H1 (cell line): ENCODE data around the gene WNT3A. TPM values are rescaled to one million over a fixed set of nuclear protein-coding genes. Genes with fewer than 3 reads are reported as not detected.
A peak's percentile ranks its signal among the peaks of the same experiment; 100 is the strongest.

Experiments used
- CTCF ChIA-PET: fragments of 300-600 bp; sonication (Branson Sonifier 250); formaldehyde crosslinking; loops from one replicate; lab custom pipeline; 2021; ENCODE audit not compliant: partially characterized antibody; lab: Charles Lee
- POLR2A ChIA-PET: fragments of 300-600 bp; sonication (Branson Sonifier 250); formaldehyde crosslinking; loops from one replicate; lab custom pipeline; 2021; ENCODE audit warnings: inconsistent platforms; ENCODE audit not compliant: partially characterized antibody; lab: Charles Lee
- DNase-seq, 2 experiments: peaks; one replicate each; pipeline versions ENCODE4 v3.0.0 to v3.0.0-alpha.2; 2010 to 2022; ENCODE audit warnings: low spot score in 2 of 2, low read depth in 1 of 2, mixed read lengths in 1 of 2
- FAIRE-seq: peaks from 2 replicates; lab custom pipeline; 2011; peaks lifted over from hg19 to GRCh38; lab: Jason Lieb, UNC
- H2AFZ ChIP-seq: 2 replicates; pipeline ENCODE4 v1.8.1; 2012; ENCODE audit warnings: low read length, inconsistent platforms
- H2AK5ac ChIP-seq: 2 replicates; pipeline ENCODE4 v1.6.1; 2013; ENCODE audit warnings: low read depth, low read length
- H2BK120ac ChIP-seq: replicated peaks from 2 replicates; pipeline ENCODE3; 2013; ENCODE audit warnings: low read depth, low read length, inconsistent platforms
- H2BK12ac ChIP-seq: 2 replicates; pipeline ENCODE4 v1.6.1; 2013; ENCODE audit warnings: low read depth, low read length
- H2BK15ac ChIP-seq: 2 replicates; pipeline ENCODE4 v1.6.1; 2013; ENCODE audit warnings: low read length
- H2BK20ac ChIP-seq: 2 replicates; pipeline ENCODE4 v1.6.1; 2013; ENCODE audit warnings: low read length
- H2BK5ac ChIP-seq: 2 replicates; pipeline ENCODE4 v1.6.1; 2013; ENCODE audit warnings: low read depth, low read length
- H3K14ac ChIP-seq: 2 replicates; pipeline ENCODE4 v1.6.1; 2013; ENCODE audit warnings: inconsistent platforms; ENCODE audit not compliant: insufficient read length
- H3K18ac ChIP-seq: 2 replicates; pipeline ENCODE4 v1.6.1; 2013; ENCODE audit warnings: low read length; ENCODE audit errors: extremely low read depth
- H3K23ac ChIP-seq: 2 replicates; pipeline ENCODE4 v1.6.1; 2013; ENCODE audit warnings: inconsistent platforms; ENCODE audit not compliant: insufficient read length
- H3K23me2 ChIP-seq: 2 replicates; pipeline ENCODE4 v1.6.1; 2013; ENCODE audit warnings: low read depth, low read length
- H3K27ac ChIP-seq: 2 replicates; pipeline ENCODE4 v1.6.1; 2011; ENCODE audit warnings: low read depth, low read length, inconsistent platforms
- H3K27me3 ChIP-seq, 4 experiments: replicated peaks in 1 of 4; 1 replicate in 1 of 4; 2 replicates in 3 of 4; pipeline versions ENCODE4 v1.6.1 to v1.8.1; 2011 to 2013; ENCODE audit warnings: low read length in 3 of 4, mild to moderate bottlenecking in 3 of 4, inconsistent platforms in 2 of 4, mixed read lengths in 2 of 4, moderate library complexity in 1 of 4; ENCODE audit not compliant: control insufficient read depth in 3 of 4, insufficient read depth in 3 of 4; ENCODE audit errors: extremely low read depth in 1 of 4
- H3K36me3 ChIP-seq, 4 experiments: 2 replicates each; pipeline versions ENCODE4 v1.6.1 to v1.8.1; 2011 to 2013; ENCODE audit warnings: mild to moderate bottlenecking in 4 of 4, low read length in 3 of 4, moderate library complexity in 2 of 4, control low read depth in 1 of 4, inconsistent platforms in 1 of 4; ENCODE audit not compliant: insufficient read depth in 4 of 4, control insufficient read depth in 2 of 4
- H3K4ac ChIP-seq: replicated peaks from 2 replicates; pipeline ENCODE3; 2013; ENCODE audit warnings: low read length, low read depth, mixed read lengths, inconsistent platforms; ENCODE audit not compliant: insufficient read length
- H3K4me1 ChIP-seq, 4 experiments: replicated peaks in 1 of 4; 1 replicate in 1 of 4; 2 replicates in 3 of 4; pipeline versions ENCODE4 v1.6.1 to v1.8.1; 2011 to 2013; ENCODE audit warnings: low read length in 3 of 4, inconsistent platforms in 2 of 4, mixed read lengths in 1 of 4; ENCODE audit not compliant: insufficient read depth in 4 of 4, control insufficient read depth in 3 of 4
- H3K4me2 ChIP-seq, 2 experiments: 2 replicates each; pipeline versions ENCODE4 v1.6.1 to v1.8.1; 2011 to 2013; ENCODE audit warnings: low read depth in 2 of 2, low read length in 2 of 2, control low read depth in 1 of 2, inconsistent platforms in 1 of 2, mild to moderate bottlenecking in 1 of 2; ENCODE audit not compliant: insufficient read depth in 1 of 2
- H3K4me3 ChIP-seq, 4 experiments: fragments of 200-600, 300-600 bp in 1 of 4; sonication (generic), shearing (Covaris generic), sonication (Bioruptor Twin) in 1 of 4; 2 replicates each; pipeline versions ENCODE4 v1.5.1 to v1.8.1; 2011 to 2016; ENCODE audit warnings: low read length in 4 of 4, low read depth in 3 of 4, control low read depth in 2 of 4, inconsistent platforms in 2 of 4, mild to moderate bottlenecking in 2 of 4, mixed read lengths in 1 of 4, moderate library complexity in 1 of 4; ENCODE audit not compliant: insufficient read depth in 2 of 4; ENCODE audit errors: extremely low read depth in 1 of 4
- H3K56ac ChIP-seq: replicated peaks from 2 replicates; pipeline ENCODE3; 2013; ENCODE audit warnings: low read depth, mild to moderate bottlenecking, mixed read lengths, low read length, inconsistent platforms; ENCODE audit not compliant: insufficient read length
- H3K79me1 ChIP-seq: 2 replicates; pipeline ENCODE4 v1.6.1; 2013; ENCODE audit warnings: low read depth, low read length, control low read depth
- H3K79me2 ChIP-seq, 2 experiments: 2 replicates each; pipeline versions ENCODE4 v1.6.1 to v1.8.1; 2012 to 2013; ENCODE audit warnings: low read length in 2 of 2, mild to moderate bottlenecking in 2 of 2, inconsistent platforms in 1 of 2; ENCODE audit not compliant: insufficient read depth in 2 of 2, control insufficient read depth in 1 of 2
- H3K9ac ChIP-seq, 4 experiments: replicated peaks in 1 of 4; 1 replicate in 1 of 4; 2 replicates in 3 of 4; pipeline versions ENCODE4 v1.6.1 to v1.8.1; 2011 to 2013; ENCODE audit warnings: low read depth in 3 of 4, low read length in 3 of 4, control low read depth in 2 of 4, mild to moderate bottlenecking in 2 of 4, moderate library complexity in 2 of 4, inconsistent platforms in 1 of 4; ENCODE audit errors: extremely low read depth in 1 of 4
- H3K9me3 ChIP-seq, 2 experiments: 2 replicates each; pipeline versions ENCODE4 v1.6.1 to v1.8.1; 2012 to 2013; ENCODE audit warnings: mild to moderate bottlenecking in 2 of 2, moderate library complexity in 2 of 2, control low read depth in 1 of 2, inconsistent platforms in 1 of 2, low read depth in 1 of 2, low read length in 1 of 2, mixed read lengths in 1 of 2; ENCODE audit not compliant: insufficient read depth in 2 of 2
- H4K20me1 ChIP-seq, 2 experiments: replicated peaks in 1 of 2; 2 replicates each; pipeline versions ENCODE3 to v1.8.1; 2011 to 2013; ENCODE audit warnings: inconsistent platforms in 2 of 2, low read length in 2 of 2, mild to moderate bottlenecking in 1 of 2; ENCODE audit not compliant: insufficient read depth in 2 of 2, control insufficient read depth in 1 of 2
- H4K5ac ChIP-seq: 2 replicates; pipeline ENCODE4 v1.6.1; 2013; ENCODE audit warnings: low read length, low read depth, mixed read lengths, inconsistent platforms; ENCODE audit not compliant: insufficient read length
- H4K8ac ChIP-seq: 2 replicates; pipeline ENCODE4 v1.8.0; 2013; ENCODE audit warnings: mild to moderate bottlenecking, moderate library complexity, low read length, inconsistent platforms; ENCODE audit not compliant: insufficient read depth; ENCODE audit errors: extremely low read depth
- H4K91ac ChIP-seq: replicated peaks from 2 replicates; pipeline ENCODE3; 2013; ENCODE audit warnings: low read length, mixed read lengths, inconsistent platforms; ENCODE audit not compliant: insufficient read length
- ASH2L ChIP-seq: fragments of 200-600, 300-600 bp; sonication (generic); IDR thresholded peaks from one replicate; pipeline ENCODE4 v1.7.1; 2017; ENCODE audit warnings: low read length
- EGR1 ChIP-seq: IDR thresholded peaks from 2 replicates; pipeline ENCODE4 v1.6.1; 2011; ENCODE audit warnings: low read depth, low read length, borderline replicate concordance
- EZH2 ChIP-seq: fragments of 200-600 bp; sonication (generic); IDR thresholded peaks from 2 replicates; pipeline ENCODE4 v1.7.1; 2012; ENCODE audit warnings: low read depth, mild to moderate bottlenecking, moderate library complexity, low read length, inconsistent platforms; ENCODE audit not compliant: severe bottlenecking
- GTF2F1 ChIP-seq: IDR thresholded peaks from 2 replicates; pipeline ENCODE4 v1.6.1; 2012; ENCODE audit warnings: low read depth, low read length, improper control_type of control experiment, borderline replicate concordance
- KDM4A ChIP-seq: IDR thresholded peaks from one replicate; pipeline ENCODE4 v1.7.1; 2012; ENCODE audit warnings: low read depth, mild to moderate bottlenecking, moderate library complexity, low read length, inconsistent platforms; ENCODE audit not compliant: severe bottlenecking
- PHF8 ChIP-seq: fragments of 200-600 bp; sonication (generic); conservative IDR thresholded peaks from 2 replicates; pipeline ENCODE4 v1.7.1; 2012; ENCODE audit warnings: low read depth, mild to moderate bottlenecking, inconsistent platforms, low read length, moderate library complexity
- SUZ12 ChIP-seq: fragments of 200-600 bp; sonication (generic); IDR thresholded peaks from 2 replicates; pipeline ENCODE4 v1.6.1; 2012; ENCODE audit warnings: mild to moderate bottlenecking, inconsistent platforms, low read length, moderate library complexity, mixed read lengths
- TBP ChIP-seq: IDR thresholded peaks from 2 replicates; pipeline ENCODE4 v1.6.1; 2011; ENCODE audit warnings: low read depth, low read length, improper control_type of control experiment
- TEAD4 ChIP-seq: IDR thresholded peaks from 2 replicates; pipeline ENCODE4 v1.6.1; 2012; ENCODE audit warnings: low read depth, low read length, inconsistent platforms, mixed read lengths
- WGBS, 2 experiments: shearing (Covaris generic) in 1 of 2; methylation state at CpG; one replicate each; pipeline versions ENCODE4 v1.1.6 to v1.1.7; 2013 to 2015; ENCODE audit warnings: low lambda C conversion rate in 2 of 2, mixed read lengths in 2 of 2, inconsistent platforms in 1 of 2, low coverage in 1 of 2, missing lambda C conversion rate in 1 of 2; ENCODE audit not compliant: insufficient replicate concordance in 2 of 2, insufficient coverage in 1 of 2, insufficient read length in 1 of 2; ENCODE audit errors: extremely low coverage in 1 of 2, missing lambda C conversion rate in 1 of 2; 5-methylcytosine and 5-hydroxymethylcytosine counted together
- polyA plus RNA-seq, 7 experiments: library from polyadenylated mRNA; depleted of rRNA in 3 of 7; stranded (reverse) in 5 of 7; unstranded in 2 of 7; fragments of >200 nt in 5 of 7; fragments of 200-250 nt in 2 of 7; gene quantifications; 1 replicate in 5 of 7; 2 replicates in 1 of 7; 4 replicates in 1 of 7; pipeline versions ENCODE4 v1.2.1 to v1.2.3, GENCODE V29; 2011 to 2013; ENCODE audit warnings: missing spikeins in 2 of 7, mixed read lengths in 2 of 7
- total RNA-seq: library from RNA; stranded (reverse); fragmentation: NEBNext Ultra II Directional; extraction: Animal tissue kit (Norgen Biotek cat#: 25700); gene quantifications from 2 replicates; pipeline ENCODE4 v1.2.1, GENCODE V29; 2021
- TF ChIP-seq, protein P1 (sequence below): IDR thresholded peaks from 2 replicates; pipeline ENCODE4 v1.6.1; 2012; ENCODE audit warnings: inconsistent platforms

Gene WNT3A
- total and polyA plus RNA-seq, 2 of the 8 experiments (the other 6 are each of a cell fraction or from before 2014, with no cell fraction given), result 0.08 to 0.19 TPM

DNA sequence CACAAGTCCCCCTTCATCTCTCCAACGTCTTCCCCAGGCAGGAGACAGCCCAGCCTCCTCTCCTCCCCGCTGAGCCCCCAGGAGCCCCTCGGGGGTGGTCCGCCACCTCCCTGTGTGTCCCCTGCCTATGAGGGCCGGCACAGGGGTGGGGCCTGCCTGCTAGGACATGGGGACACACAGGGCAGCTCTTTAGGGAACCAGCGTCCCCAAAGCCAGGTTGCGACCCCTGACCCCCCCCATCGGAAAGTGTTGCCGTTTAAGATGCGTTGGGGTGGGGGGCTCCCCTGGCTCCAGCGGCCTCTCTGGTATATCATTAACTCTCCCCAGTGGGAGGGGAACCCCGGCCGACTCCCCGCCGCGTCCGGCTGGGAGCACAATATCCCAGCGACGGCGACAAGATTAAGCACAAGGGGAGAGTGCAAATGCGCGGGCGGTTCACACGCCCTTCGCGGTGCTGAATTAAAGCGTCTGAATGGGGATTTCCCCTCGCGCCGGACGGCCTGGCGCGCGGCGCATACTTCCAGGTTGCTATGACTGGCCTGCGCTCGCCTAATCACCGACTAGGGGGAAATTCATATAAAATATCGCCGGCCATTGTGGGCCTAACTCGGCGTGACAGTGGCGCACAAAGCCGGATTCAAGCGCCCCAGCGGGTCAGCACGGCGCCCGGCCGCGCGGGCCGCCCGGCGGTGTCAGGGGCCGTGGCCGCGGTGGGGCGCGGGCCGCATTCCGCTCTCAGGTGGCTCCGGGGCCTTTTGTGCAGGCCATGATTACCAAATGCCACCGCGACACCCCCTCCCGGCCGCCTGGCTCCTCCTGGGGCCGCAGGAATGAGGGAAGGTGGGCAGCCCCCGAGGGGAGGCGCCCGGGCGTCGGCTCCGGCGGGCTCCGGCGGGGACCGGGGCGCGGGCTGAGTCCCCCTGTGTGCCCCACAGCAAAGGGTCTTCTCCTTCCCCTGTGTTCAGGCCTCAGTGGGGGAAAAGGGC is 30.9 kb downstream of the WNT3A start:
- 4% methylated on average over 74 of the region's 80 CpGs; no CpG with 5 or more reads in 1 of the 2 experiments for WGBS, 2 experiments
- Histone ChIP-seq H3K27ac (no peak overlapping the region), H3K27me3 (peaks cover 10 to 53% (median 43%) of the 10 kb centered on the region in 4 experiments), H2BK120ac (no peak overlapping the region), H3K4me2 (peak overlapping the region; percentile 64 to 72), H3K36me3 (no peaks in the 10 kb centered on the region), H3K4ac (no peak overlapping the region), H3K9me3 (no peaks in the 10 kb centered on the region), H2BK15ac (no peak overlapping the region; the same call in 1 of the 2 replicates), H3K9ac (peak overlapping the region in 2 of 4 experiments; percentile 20 to 35; a peak in 2 of 7 replicates), H3K23ac (no peak overlapping the region), H2BK12ac (no peak overlapping the region), H3K18ac (peak overlapping the region; percentile 19), H2AFZ (peak overlapping the region; percentile 87; the same call in 1 of the 2 replicates), H4K8ac (peak overlapping the region; percentile 91), H3K23me2 (peaks cover 15% of the 10 kb centered on the region; the same call in 1 of the 2 replicates), H3K4me1 (peaks cover 0 to 13% (median 7%) of the 10 kb centered on the region in 4 experiments; a peak in 6 of 7 replicates), H4K91ac (peak overlapping the region; percentile 11), H3K14ac (no peak overlapping the region), H2BK5ac (no peak overlapping the region; the same call in 1 of the 2 replicates), H3K79me2 (no peaks in the 10 kb centered on the region), H2BK20ac (peak overlapping the region; percentile 32; the same call in 1 of the 2 replicates), H4K20me1 (peaks cover 0 to 5% of the 10 kb centered on the region in 2 experiments), H3K79me1 (no peaks in the 10 kb centered on the region), H3K56ac (no peak overlapping the region), H2AK5ac (no peak overlapping the region), H4K5ac (no peak overlapping the region), H3K4me3 (peak overlapping the region; percentile 25 to 62 (median 40))
- TF ChIP-seq EGR1, result 0 out of 2 replicates have a peak, but pooled peaks have one; percentile 8
- peak; percentile 31 for TF ChIP-seq KDM4A
- TF ChIP-seq EZH2, result peak; percentile 76
- TF ChIP-seq GTF2F1, result no peak
- TF ChIP-seq, protein P1, sequence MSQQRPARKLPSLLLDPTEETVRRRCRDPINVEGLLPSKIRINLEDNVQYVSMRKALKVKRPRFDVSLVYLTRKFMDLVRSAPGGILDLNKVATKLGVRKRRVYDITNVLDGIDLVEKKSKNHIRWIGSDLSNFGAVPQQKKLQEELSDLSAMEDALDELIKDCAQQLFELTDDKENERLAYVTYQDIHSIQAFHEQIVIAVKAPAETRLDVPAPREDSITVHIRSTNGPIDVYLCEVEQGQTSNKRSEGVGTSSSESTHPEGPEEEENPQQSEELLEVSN, result peak; percentile 51
- no peak for TF ChIP-seq PHF8
- peak; percentile 33 for TF ChIP-seq ASH2L
- peak; percentile 78 for TF ChIP-seq SUZ12
- 0 out of 2 replicates have a peak, but pooled peaks have one; percentile 11 for TF ChIP-seq TBP
- 0 out of 2 replicates have a peak, but pooled peaks have one; percentile 6 for TF ChIP-seq TEAD4
- CTCF ChIA-PET, result no interaction called here
- POLR2A ChIA-PET, result no interaction called here
- FAIRE-seq, result no peak
- peak in 1 of 2 experiments; percentile 62 for DNase-seq
